IPS-18a (cell line): ENCODE results near the gene NOX4.
"Not testable (repeated sequence)": the region's sequence is repeated elsewhere in the genome, so short reads cannot be mapped to it uniquely, and the experiment has no call there.

Source experiments
- H3K27ac ChIP-seq: one replicate; pipeline ENCODE4 v1.5.1; 2013; ENCODE audit warnings: low read length
- H3K27me3 ChIP-seq: one replicate; pipeline ENCODE4 v1.6.1; 2013; ENCODE audit warnings: mild to moderate bottlenecking, low read length; ENCODE audit not compliant: control insufficient read depth, insufficient read depth
- H3K36me3 ChIP-seq: one replicate; pipeline ENCODE4 v1.6.1; 2013; ENCODE audit warnings: low read depth, low read length; ENCODE audit not compliant: control insufficient read depth
- H3K4me1 ChIP-seq: one replicate; pipeline ENCODE4 v1.6.1; 2013; ENCODE audit warnings: low read depth, low read length; ENCODE audit not compliant: control insufficient read depth
- H3K4me3 ChIP-seq: one replicate; pipeline ENCODE4 v1.5.1; 2013; ENCODE audit warnings: low read length
- H3K9ac ChIP-seq: one replicate; pipeline ENCODE4 v1.6.1; 2013; ENCODE audit warnings: mild to moderate bottlenecking, low read length, moderate library complexity
- H3K9me3 ChIP-seq: one replicate; pipeline ENCODE4 v1.6.1; 2013; ENCODE audit warnings: low read depth, low read length; ENCODE audit not compliant: control insufficient read depth

NOX4 gene

DNA sequence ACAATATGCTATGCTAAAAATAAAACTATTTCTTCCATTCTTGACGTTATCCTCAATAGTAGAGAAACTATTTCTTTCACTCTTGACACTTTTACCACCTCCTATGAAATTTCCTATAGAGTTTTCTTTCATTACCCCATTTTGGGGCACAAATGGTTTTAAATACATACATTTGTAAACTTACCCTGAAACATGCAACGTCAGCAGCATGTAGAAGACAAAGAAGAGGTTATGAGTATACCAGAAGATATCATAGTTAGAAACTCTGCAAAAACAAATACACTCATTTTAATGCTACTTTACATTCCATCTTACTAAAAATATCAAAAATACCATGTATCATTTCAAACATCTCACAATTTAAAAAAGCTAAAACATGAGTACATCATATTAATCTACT lies 69.5 kb downstream of the NOX4 start:
- H3K4me3 ChIP-seq = no peak overlapping the region
- no peaks in the 10 kb centered on the region for H3K27me3 ChIP-seq
- no peaks in the 10 kb centered on the region for H3K9me3 ChIP-seq
- no peak overlapping the region for H3K27ac ChIP-seq
- no peak overlapping the region for H3K9ac ChIP-seq
- no peaks in the 10 kb centered on the region for H3K36me3 ChIP-seq
- H3K4me1 ChIP-seq = peaks cover 5% of the 10 kb centered on the region

DNA sequence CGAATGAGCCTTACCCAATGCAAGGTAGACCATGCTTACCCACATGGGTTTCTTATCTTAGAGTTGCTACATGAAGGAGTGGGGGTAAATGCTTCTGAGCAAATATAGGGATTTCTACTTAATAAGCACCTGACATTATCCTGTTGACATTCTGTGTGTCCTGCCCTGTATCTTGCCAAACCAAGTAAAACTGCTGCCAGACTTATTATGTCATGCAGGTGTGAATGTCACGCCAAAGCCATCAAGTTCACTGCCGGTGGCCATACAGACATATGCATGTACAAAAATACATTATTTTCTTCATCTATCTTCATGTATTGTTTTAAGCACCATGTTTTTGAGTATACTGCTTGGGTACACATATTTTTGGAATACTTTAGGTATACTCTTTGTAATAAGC lies 70.2 kb downstream of the NOX4 start:
- no peaks in the 10 kb centered on the region for H3K27me3 ChIP-seq
- H3K9me3 ChIP-seq = no peaks in the 10 kb centered on the region
- H3K9ac ChIP-seq = no peak overlapping the region
- H3K36me3 ChIP-seq = no peaks in the 10 kb centered on the region
- H3K4me1 ChIP-seq = peaks cover 10% of the 10 kb centered on the region
- H3K27ac ChIP-seq = no peak overlapping the region
- H3K4me3 ChIP-seq = no peak overlapping the region

DNA sequence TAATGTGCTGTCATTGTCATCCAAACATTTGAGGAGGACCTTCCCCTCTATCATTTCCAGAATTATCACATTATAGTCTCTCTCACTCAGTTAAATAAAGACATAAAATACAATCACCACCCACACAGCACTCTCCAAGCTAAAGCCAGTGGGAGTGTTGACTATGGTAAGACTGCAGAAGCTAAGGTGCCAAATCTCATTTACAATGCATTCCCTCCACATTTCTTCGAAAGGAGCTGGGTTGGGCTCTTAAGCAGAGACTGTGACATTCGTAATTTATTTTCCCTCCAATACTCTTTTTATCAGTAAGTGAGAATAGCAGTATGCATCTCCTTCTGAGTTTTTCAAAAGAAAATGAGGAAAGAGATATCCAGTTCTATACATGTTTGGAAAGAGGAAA lies 74.2 kb downstream of the NOX4 start:
- Histone ChIP-seq H3K9me3 (no peaks in the 10 kb centered on the region), H3K36me3 (no peaks in the 10 kb centered on the region), H3K4me3 (no peak overlapping the region), H3K9ac (no peak overlapping the region), H3K27me3 (no peaks in the 10 kb centered on the region), H3K4me1 (peaks cover 10% of the 10 kb centered on the region), H3K27ac (peak overlapping the region; percentile 37)

- not testable (repeated sequence) for H3K9me3 ChIP-seq, H3K36me3 ChIP-seq, H3K27ac ChIP-seq, H3K9ac ChIP-seq, H3K4me3 ChIP-seq, H3K27me3 ChIP-seq, H3K4me1 ChIP-seq
Measured at GRCh38 chr11:89411112-89411511, 80.1 kb downstream of the NOX4 start.

- not testable (repeated sequence) for H3K36me3 ChIP-seq, H3K9me3 ChIP-seq, H3K27me3 ChIP-seq, H3K9ac ChIP-seq, H3K4me1 ChIP-seq, H3K4me3 ChIP-seq, H3K27ac ChIP-seq
Measured at GRCh38 chr11:89410666-89411065, 80.5 kb downstream of the NOX4 start.

DNA sequence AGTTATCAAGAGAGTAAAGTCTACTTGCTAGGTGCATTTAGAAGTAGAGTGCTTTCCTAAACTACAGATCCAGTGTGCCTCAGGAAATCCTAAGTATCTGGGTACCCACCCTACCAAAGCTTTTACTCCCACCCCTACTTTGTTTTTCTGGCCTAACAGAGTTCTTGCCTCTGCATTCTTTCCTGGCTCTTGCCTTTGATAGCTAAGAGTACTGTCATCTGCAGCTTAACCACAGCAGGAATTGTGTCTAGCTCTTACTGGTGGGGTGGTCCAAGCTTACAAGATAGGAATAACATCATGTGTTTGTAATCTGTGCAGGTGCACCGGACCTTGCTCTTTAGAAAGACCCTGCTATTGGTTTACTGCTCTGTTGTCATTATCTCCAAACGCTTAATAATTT lies 82.7 kb downstream of the NOX4 start:
- not testable (repeated sequence) for H3K27me3 ChIP-seq, H3K4me1 ChIP-seq, H3K4me3 ChIP-seq, H3K27ac ChIP-seq, H3K9me3 ChIP-seq, H3K9ac ChIP-seq, H3K36me3 ChIP-seq

GRCh38 chr11:89405629-89406028 lies 85.5 kb downstream of the NOX4 start:
- no peak overlapping the region for H3K9ac ChIP-seq
- no peaks in the 10 kb centered on the region for H3K36me3 ChIP-seq
- H3K27ac ChIP-seq = no peak overlapping the region
- H3K9me3 ChIP-seq = no peaks in the 10 kb centered on the region
- H3K27me3 ChIP-seq = no peaks in the 10 kb centered on the region
- H3K4me1 ChIP-seq = no peaks in the 10 kb centered on the region
- H3K4me3 ChIP-seq = no peak overlapping the region

GRCh38 chr11:89391654-89392053 lies 99.5 kb downstream of the NOX4 start:
- H3K27ac ChIP-seq, H3K4me1 ChIP-seq, H3K36me3 ChIP-seq, H3K9ac ChIP-seq, H3K27me3 ChIP-seq, H3K4me3 ChIP-seq, H3K9me3 ChIP-seq: not testable (repeated sequence)

DNA sequence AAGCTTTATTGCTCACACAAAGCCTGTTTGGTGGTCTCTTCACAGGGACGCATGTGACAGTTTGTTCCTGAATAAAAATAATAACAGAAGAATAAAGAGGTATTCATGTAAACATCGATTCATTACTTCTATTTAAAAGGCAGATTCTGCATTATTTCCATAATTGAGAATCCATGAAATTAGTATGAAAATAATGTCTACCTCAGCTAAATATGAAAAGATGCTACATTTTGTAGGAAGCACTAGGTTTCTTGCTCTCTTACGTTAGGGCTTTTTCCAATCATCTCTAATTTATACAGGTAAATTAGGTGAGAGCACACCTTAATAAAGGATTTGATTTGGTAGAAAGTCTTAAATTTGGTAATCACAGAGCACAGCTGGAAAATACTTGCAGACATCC lies 103.7 kb downstream of the NOX4 start:
- not testable (repeated sequence) for H3K36me3 ChIP-seq, H3K4me3 ChIP-seq, H3K9me3 ChIP-seq, H3K9ac ChIP-seq, H3K4me1 ChIP-seq, H3K27me3 ChIP-seq, H3K27ac ChIP-seq

DNA sequence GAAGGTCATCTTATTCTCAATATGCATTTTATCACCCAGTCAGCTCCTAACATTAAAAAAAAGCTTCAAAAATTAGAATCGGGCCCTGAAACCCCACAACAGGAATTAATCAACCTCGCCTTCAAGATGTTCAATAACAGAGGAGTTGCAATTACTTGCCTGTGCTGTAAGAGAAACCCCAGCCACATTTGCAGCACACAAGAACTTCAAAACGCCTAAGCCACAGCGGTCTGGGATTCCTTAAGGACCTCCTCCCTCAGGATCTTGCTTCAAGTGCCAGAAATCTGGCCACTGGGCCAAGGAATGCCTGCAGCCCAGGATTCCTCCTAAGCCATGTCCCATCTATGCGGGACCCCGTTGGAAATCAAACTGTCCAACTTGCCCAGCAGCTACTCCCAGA lies 108.2 kb downstream of the NOX4 start:
- H3K9ac ChIP-seq, H3K4me3 ChIP-seq, H3K9me3 ChIP-seq, H3K4me1 ChIP-seq, H3K36me3 ChIP-seq, H3K27me3 ChIP-seq, H3K27ac ChIP-seq: not testable (repeated sequence)

DNA sequence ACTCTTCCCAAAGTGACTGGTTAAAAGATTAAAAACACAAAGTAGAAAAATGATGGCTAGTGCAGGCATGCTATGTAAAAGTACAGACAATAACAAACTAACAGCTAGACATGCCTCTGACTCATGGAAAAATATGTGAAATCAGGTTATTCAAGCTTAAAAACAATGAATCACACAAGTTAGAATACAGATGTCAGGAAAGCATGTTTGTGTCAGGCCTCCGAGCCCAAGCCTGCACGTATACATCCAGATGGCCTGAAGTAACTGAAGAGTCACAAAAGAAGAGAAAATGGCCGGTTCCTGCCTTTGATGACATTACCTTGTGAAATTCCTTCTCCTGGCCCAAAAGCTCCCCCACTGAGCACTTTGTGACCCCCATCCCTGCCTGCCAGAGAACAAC lies 110.1 kb downstream of the NOX4 start:
- H3K4me3 ChIP-seq = no peak overlapping the region
- H3K4me1 ChIP-seq = no peaks in the 10 kb centered on the region
- no peaks in the 10 kb centered on the region for H3K27me3 ChIP-seq
- no peaks in the 10 kb centered on the region for H3K9me3 ChIP-seq
- no peak overlapping the region for H3K27ac ChIP-seq
- H3K9ac ChIP-seq = no peak overlapping the region
- H3K36me3 ChIP-seq = no peaks in the 10 kb centered on the region

DNA sequence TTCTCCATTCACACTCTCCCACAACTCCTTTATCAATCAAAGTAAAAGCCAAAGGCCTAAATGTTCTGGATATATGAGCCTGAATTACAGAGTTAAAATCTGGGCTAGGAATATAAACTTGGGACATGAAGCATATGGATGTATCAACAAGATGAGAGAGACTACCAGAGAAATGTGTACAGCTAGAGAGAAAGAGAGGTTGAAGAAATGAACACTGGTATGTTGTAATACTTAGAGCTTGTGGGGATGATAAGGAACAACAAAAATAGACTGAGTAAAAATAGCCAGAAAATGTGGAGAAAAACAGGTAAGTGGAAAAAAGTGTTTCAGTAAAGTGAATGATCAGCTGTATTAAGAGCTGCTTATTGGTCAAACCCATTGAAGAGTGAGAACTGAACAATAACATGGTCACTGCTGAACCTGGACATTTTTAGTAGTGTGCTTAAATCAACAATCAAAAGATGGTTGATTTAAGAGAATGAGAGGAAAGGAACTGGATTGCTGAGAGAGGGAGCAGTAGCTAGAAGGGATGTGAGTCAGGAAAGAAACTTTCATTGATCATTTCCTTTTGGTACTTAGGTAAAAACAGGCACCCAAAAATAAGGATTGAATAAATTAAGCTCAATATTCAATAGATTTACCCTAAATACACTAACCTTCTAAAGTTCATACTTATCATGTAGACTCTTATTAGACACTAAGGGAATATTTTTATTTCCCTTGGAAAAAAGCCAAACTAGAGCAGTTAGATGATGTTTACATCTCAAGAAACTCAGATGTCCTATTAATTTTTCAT lies 111.0 kb downstream of the NOX4 start:
- H3K27ac ChIP-seq, H3K9ac ChIP-seq, H3K9me3 ChIP-seq, H3K4me1 ChIP-seq, H3K36me3 ChIP-seq, H3K4me3 ChIP-seq, H3K27me3 ChIP-seq: not testable (repeated sequence)
